GM18870 (cell line): ENCODE results near the gene NBEAL1.
"Not testable (repeated sequence)": the region's sequence is repeated elsewhere in the genome, so short reads cannot be mapped to it uniquely, and the experiment has no call there.

Source experiments
- ATAC-seq: cut with Tn5 transposase; IDR thresholded peaks from one replicate; pipeline ENCODE4 v1.9.1; 2021; ENCODE audit warnings: moderate library complexity; ENCODE audit not compliant: unreplicated experiment

The NBEAL1 gene

GRCh38 chr2:203105996-203106395, 91.3 kb downstream of the NBEAL1 start:
- no peak for ATAC-seq

- ATAC-seq = not testable (repeated sequence)
These were observed 95.8 kb downstream of the NBEAL1 start for GRCh38 chr2:203110496-203110895.

GRCh38 chr2:203112342-203112741, 97.7 kb downstream of the NBEAL1 start:
- no peak for ATAC-seq

- not testable (repeated sequence) for ATAC-seq
These were observed 100.6 kb downstream of the NBEAL1 start for GRCh38 chr2:203115201-203115700.

- no peak for ATAC-seq
These were observed 107.8 kb downstream of the NBEAL1 start for GRCh38 chr2:203122317-203122986.

GRCh38 chr2:203126996-203127395, 112.3 kb downstream of the NBEAL1 start:
- no peak for ATAC-seq

GRCh38 chr2:203135105-203135504, 120.4 kb downstream of the NBEAL1 start:
- no peak for ATAC-seq

GRCh38 chr2:203143391-203143790, 128.7 kb downstream of the NBEAL1 start:
- ATAC-seq = no peak

- no peak for ATAC-seq
These were observed 134.5 kb downstream of the NBEAL1 start for GRCh38 chr2:203149194-203149593.

- ATAC-seq = no peak
These were observed 140.7 kb downstream of the NBEAL1 start for GRCh38 chr2:203155406-203155805.

- not testable (repeated sequence) for ATAC-seq
These were observed 148.0 kb downstream of the NBEAL1 start for GRCh38 chr2:203162722-203163121.

- ATAC-seq = no peak
These were observed 149.7 kb downstream of the NBEAL1 start for GRCh38 chr2:203164311-203164935.

- no peak for ATAC-seq
These were observed 153.1 kb downstream of the NBEAL1 start for GRCh38 chr2:203167751-203168150.

- no peak for ATAC-seq
These were observed 155.8 kb downstream of the NBEAL1 start for GRCh38 chr2:203170502-203170901.

- ATAC-seq = no peak
These were observed 160.7 kb downstream of the NBEAL1 start for GRCh38 chr2:203175371-203175770.

- ATAC-seq = no peak
These were observed 162.7 kb downstream of the NBEAL1 start for GRCh38 chr2:203177361-203177760.

- ATAC-seq = no peak
These were observed 171.2 kb downstream of the NBEAL1 start for GRCh38 chr2:203185864-203186263.

- not testable (repeated sequence) for ATAC-seq
These were observed 175.9 kb downstream of the NBEAL1 start for GRCh38 chr2:203190547-203190946.

- not testable (repeated sequence) for ATAC-seq
These were observed 176.4 kb downstream of the NBEAL1 start for GRCh38 chr2:203191026-203191425.

GRCh38 chr2:203191961-203192360, 177.3 kb downstream of the NBEAL1 start:
- no peak for ATAC-seq

GRCh38 chr2:203195331-203196036, 180.8 kb downstream of the NBEAL1 start:
- ATAC-seq = no peak

- no peak for ATAC-seq
These were observed 186.2 kb downstream of the NBEAL1 start for GRCh38 chr2:203200866-203201265.
